Measurements from ENCODE around the gene KRT2.
"Not testable (repeated sequence)": the region's sequence is repeated elsewhere in the genome, so short reads cannot be mapped to it uniquely, and the experiment has no call there.

The KRT2 gene

DNA sequence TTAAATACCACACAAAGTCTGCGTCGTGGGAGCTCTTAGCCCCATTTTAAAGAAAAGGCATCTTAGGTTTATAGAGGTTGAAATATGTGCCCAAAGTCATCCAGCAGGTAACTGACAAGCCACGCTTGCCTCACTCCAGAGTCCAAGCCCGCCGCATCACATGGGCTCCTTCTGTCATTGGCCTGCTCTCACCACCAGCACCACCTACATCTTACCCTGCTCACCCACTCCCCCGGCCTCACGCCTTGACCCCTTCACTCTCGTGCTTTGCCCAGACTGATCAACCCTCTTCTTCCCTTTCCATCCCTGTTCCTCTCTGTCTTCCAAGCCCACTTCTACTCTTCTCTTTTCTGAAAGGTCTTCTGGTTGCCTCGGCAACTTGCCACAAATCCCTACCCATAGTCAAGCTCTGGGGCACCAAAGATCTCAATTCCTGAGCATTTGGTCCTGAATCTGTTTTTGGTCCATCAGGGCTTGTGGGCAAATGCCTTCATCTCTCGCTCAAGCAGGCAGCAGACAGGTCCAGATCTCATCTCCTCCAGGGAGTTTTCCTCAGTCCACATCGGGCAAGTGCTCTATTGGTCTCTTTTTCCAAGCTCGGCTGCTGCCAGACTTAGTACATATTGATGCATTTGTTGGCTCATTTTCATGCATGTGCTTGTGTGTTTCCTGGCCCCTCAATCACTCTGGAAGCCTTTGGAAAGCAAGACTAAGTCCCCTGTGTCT lies 31.7 kb upstream of the KRT2 start:
- no peak for FAIRE-seq

DNA sequence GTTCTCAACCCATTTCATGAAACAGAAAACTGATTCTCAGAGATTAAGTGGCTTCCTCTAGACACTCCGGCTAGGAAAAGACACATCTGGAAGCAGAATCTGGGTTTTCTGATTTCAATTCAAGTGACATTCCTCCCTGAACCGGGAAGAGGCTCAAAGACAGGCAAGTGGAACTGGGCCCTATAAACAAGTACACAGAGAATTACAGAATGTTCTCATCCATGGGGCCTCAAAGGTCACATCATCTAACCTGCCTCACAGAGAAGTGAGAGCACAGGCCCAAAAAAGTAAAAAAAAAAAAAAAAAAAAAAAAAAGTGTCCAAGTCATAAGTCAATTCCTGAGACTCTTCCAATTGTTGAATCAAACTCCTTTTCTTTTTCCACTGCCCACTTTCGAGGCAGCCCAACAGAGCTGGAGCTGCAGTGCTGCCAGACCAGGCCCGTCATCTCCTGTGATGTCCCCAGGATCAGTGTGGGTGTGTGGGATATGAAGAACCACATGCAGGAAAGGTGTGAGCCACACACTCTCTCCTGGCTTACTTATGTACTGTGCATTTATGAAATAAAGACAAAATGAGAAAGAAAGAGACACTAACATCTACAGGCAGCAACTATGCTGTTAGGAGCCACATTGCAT lies 31.0 kb upstream of the KRT2 start:
- FAIRE-seq = no peak

DNA sequence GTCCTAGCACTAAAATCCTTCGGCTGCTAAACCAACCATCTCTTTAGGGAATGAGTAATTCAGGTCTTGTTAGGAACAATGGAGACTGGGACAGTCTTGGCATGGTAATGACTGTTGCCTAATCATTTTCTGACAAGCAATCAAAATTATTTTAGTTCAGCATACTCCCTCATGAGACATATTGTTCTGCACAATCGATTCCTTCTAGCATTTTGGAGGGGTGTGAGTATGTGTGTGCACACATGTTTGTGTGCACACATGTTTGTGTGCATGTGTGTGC lies 30.3 kb upstream of the KRT2 start:
- no peak for FAIRE-seq

DNA sequence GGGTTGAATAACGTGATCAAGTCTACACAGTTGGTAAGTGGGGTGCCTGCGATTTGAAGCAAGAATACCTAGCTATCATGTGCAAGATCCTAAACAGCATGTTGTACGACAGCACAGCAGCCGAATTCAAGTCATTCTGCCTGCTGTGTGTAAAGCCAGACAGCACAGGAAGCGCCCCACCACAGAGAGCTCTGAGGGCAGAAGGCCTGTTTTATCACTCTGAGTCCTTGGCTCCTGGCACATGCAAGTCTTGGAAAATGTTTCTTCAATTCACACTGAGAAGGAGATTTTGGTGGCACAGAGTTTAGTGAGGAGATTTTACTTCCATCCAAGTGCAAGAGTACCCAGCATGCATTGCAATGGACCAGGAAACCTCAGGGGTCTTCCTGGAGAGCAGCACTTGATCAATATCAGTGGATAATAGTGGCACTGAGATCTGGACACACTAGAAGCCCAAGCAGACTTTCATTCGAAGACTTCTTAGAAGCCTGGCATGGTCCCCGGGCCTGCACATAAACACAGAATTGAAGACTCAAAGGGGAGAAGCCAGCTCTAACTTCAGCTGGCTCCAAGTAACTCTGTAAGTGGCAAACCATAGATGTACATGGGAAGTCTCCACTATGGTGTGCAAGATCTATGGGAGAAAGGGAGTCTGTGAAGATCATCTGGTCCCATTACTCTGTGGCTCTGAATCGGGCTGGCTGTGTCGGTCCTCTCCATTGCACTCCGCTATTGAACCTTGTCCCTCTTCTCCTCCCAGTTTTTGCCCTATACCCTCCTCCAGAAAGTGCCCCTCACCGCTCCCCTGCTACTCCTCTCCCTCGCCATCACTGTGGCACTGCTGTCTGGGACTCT lies 29.7 kb upstream of the KRT2 start:
- FAIRE-seq = no peak

DNA sequence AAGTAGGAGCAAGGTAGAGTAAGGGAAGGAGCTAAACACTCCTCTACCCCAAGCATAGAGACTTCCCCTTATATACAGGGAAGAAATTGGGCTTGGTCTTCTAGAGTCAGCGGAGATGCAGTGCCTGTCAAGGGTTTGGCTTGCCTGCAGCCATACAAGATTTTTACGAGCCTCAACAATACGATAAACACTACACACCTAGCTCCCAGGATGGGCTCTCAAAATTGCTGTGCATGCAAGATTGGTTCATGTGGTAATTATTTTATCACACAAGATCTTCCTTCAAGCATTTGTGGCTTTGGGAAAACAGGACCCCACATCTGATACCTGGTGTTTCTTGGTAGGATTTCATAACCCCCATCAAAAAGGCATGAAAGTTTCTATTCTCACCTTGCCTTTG lies 28.4 kb upstream of the KRT2 start, which contains the start of gene KRT1:
KRT1 (minus strand) TSS at position 45 of the 400 bp plus-strand sequence. CDS start 59 bp downstream, outside the sequence.
- no peak for FAIRE-seq

DNA sequence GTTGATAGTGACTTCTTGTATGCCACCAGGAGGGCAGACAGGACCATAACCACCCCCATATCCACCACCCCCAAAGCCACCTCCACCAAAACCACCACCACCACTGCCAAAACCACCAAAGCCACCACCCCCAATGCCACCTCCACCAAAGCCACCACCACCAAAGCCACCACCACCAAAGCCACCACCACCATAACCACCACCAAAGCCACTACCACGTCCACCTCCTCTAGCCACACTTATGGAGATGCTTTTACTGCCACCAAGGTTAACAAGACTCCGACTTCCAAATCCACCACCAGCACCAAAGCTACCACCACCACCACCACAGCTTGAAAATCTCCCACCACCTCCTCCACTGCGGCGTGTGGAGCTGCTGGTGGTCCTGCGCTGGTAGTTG lies 27.9 kb upstream of the KRT2 start:
- FAIRE-seq = no peak

DNA sequence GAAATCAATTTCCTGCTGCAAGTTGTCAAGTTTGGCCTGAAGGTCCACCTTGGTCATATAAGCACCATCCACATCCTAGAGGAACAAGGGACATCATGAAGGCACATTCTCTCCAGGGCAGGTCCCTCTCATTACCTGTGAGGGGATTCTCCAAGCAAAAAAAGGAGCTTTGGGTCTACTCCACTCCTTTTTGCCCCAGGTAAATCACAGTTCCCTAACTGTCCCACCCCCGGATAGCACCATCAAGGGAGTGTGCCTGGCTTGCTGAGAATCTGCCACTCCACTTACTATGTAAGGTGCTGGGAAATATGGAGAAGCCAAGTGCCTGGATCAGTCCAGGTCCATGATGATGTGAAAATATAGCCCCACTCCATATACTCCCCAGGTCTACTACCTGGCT lies 25.7 kb upstream of the KRT2 start:
- no peak for FAIRE-seq

DNA sequence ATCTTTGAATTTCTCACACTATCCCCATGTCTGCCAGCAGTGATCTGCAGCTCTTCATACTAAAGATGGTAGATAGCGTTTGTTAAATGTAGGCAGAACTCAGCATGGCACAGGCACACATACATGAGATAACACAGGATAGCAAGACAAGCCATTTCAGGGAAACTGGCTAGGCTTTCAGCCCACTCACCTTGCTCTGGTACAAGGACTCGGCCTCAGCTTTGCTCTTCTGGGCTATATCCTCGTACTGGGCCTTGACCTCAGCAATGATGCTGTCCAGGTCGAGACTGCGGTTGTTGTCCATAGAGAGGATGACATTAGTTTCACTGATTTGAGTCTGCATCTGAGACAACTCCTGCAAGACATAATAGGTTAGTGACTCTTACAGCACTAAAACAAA lies 25.1 kb upstream of the KRT2 start:
- FAIRE-seq = no peak

DNA sequence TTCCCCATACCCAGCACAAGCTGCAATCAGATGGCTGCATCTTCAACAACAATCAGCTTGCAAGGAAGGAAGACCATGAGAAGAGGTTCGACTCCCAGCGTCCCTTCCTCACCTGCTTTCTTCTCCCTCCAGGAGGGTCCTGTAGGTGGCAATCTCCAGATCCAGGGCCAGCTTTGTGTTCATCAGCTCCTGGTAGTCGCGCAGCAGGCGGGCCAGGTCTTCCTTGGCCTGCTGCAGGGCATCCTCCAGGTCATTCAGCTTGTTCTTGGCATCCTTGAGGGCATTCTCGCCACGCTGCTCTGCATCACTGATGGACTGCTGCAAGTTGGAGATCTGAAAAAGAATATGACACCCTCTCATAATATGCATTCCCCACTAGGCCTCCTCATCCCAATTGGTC lies 24.2 kb upstream of the KRT2 start:
- no peak for FAIRE-seq

DNA sequence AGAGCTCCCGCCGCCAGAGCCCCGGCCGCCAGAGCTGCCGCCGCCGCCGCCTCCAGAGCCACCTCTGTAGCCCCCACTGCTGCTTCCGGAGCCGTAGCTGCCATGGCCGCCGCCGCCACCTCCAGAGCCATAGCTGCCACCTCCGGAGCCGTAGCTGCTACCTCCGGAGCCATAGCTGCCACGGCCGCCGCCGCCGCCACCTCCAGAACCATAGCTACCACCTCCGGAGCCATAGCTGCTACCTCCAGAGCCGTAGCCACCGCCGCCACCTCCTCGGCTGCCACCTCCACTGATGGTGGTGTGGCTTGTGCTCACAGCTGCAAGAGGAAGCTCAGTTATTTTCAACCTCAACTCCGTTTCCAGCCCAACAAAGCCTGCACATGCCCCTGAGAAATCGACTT lies 23.3 kb upstream of the KRT2 start:
- FAIRE-seq = no peak

DNA sequence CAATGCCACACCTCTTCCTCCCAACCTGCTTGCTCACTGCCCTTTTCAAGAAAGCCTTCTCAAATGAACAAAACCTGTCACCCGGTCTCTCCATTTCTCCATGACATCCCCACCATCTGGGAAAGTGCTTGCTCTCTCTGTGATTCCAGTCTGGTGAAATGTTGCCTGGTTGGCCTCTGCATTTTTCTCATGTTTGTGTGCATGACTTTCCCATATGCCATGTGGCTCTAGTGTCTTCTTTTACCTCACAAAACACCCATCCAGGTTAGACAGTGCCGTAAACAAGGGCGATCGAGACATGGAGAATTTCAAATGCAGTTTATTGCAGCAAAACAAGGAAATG lies 22.4 kb upstream of the KRT2 start:
- no peak for FAIRE-seq

DNA sequence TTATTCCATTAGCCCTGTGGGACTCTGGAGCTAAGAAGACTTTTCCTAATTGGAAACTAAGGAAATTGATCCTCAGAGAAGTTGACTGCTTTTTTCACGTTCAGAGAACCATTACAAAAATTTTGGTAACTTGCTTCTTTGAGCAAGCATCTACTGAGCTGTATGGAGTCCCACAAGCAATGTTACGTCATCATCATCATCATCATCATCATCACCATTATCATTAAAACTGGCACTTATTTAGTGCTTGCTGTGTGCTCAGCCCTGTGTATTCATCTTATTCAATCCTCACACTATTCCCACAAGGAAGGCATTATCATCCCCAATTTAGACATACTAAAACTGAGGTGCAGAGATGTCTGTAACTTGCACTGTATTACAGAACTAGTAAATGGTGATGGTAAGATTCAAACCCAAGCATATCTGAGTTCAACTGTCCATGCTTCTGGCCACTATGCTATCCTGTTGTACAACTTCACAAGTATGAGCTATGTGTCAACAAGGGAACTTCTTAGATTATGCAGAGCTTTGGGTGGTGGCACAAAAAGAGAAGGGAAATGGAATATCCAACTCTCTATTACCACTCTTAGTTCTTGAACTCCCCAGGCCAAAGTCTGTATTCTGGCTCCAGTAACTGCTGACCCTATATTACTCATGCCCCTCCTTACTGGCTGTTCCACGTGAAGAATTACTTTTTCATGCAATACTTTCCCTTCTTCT lies 21.9 kb upstream of the KRT2 start:
- FAIRE-seq = no peak

DNA sequence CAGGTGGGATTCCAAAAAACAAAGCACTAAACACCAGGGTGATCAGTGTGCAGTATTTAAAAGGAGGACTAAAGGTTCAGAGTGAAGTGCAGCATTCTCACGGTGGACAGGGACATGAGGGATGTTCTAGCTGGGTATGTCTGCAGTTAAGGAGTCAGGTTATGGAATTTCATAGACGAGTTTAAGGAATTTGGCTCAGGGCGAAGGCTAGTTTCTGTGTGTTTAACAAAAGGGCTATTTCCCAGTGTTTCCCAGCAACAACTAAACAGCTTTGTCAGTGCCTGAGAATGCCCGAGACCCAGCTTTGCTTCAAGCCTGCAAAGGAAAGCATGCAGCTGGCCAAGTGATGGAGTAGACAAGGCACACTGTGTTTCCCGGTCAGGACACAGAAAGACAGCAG lies 21.2 kb upstream of the KRT2 start:
- no peak for FAIRE-seq

DNA sequence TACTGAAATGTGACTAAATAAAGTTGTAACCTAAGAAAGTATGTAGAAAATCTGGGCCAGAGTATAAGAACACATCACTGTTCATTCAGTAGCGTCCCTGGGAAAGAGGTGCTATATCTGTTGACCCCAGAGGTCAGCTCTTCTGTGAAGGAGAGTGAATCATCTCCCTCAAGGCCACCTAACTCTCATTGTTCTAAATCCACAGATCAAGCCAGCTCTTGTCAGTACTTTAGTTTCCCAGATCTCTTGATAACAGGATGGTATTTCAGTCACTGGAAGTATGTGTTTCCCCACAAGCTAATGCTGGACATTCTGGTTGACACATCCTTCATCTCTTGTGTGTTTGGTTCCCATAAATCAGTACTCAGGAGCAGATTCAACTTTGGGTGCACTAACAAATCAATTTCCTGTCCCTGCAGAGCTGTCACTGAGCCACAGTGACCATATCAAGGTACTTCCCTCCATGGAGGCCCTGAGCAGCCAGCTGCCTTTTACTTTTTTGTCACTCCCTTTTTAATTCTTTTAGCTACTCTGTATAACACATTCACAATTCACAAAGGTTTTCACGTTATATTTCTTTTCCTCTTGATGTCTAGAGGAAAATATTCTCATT lies 20.4 kb upstream of the KRT2 start:
- FAIRE-seq = no peak

DNA sequence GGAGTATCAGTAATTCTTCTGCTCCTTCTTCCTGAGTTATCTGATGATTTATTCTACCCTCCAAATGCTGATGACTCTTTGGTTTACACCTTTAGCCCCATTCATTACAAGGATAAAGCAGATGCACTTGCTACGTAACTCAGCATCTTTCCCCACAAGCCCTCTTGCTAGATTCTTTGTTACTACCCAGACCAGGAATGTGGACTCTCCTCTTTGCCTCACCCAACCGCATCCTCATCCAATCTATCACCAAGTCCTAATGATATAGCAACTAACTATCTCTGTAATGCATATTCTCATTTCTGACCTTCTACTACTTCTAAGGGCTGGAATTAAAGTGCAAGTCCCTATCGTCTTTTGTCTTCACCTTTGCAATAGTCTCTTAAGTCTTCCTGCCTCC lies 18.9 kb upstream of the KRT2 start:
- no peak for FAIRE-seq

DNA sequence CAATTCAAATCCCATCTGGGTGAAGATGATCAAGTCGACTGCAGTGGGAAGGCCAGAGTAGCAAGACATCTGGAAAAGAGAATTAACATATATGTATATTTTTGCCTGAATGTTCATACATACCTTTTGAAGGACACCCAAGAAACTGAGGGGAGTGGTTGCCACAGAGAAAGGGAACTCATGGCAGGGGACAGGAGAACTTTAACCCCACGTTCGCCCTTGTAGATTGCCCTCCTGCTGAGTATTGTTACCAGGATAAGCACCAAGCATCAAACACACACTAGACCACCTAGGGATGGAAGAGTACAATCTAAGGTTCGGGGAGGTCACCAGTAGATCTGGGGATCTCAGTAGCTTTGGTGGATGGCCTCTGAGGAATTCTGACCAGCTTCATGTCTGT lies 18.5 kb upstream of the KRT2 start:
- FAIRE-seq = no peak

DNA sequence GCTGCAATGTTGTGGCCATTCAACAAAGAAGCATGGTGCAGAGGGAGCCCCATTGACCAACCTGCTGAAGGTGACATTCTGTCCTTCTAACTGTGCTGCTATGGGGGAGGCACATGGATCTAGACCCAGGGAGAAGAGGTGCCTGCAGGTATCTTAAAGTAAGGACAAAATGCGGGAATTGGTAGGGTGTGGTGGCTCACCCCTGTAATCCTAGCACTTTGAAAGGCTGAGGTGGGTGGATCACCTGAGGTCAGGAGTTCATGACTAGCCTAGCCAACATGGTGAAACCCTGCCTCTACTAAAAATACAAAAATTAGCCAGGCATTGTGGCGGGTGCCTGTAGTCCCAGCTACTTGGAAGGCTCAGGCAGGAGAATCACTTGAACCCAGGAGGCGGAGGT lies 17.9 kb upstream of the KRT2 start:
- FAIRE-seq = not testable (repeated sequence)

DNA sequence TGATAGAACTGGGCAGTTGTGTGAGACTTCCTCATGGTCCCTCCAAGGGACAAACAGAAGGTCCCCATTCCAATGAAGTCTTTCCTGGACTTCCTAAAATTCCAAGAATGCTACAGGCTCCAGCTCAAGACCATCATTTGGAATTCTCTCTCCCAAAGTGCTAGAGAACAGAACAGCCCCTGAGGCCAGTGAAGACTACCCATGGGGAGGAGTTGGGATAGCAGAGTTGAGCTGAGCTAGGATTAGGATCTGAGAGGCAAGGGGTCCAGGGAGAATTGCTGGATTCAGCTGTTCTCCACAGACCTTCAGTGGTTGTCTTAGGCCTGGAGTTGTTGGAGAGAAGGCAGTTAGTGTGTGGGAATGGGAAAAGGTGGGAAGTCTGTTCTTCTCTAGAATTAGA lies 17.4 kb upstream of the KRT2 start:
- no peak for FAIRE-seq

DNA sequence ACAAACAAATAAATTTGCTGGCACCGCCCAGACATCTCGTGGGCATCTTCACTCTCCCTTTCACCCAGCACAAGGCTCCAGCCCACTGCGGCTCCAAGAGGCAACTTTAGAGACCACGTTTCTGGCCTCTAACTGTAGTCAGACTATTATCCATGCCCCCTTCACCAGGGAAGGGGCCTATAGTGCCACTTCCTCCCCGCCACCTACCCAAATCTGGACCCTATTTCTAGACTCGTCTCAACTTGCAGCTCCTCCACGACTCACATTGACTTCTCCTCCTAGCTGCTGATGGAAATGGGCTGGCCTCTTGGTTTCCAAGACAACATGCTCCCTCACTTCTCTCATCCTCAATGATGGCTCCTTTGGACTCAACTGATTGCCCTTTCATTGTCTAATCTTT lies 15.9 kb upstream of the KRT2 start:
- no peak for FAIRE-seq

DNA sequence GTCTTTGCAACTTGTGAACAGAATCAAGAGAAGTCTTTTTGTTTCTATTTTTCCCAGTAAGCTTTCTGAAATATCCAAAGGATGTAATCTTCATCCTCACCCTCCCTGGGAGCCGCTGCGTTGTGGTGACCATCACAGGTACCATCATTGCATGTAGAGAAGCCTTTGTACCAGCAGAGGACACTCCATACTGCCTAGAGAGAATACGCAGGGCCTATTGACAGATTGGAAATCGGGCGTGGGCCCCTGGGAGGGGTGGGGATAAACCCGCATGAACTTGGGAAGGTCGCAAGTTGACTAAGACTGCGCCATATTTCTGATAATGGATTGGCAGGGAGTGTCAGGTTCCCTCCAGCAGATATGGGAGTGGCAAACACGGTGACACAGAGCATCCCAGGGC lies 15.5 kb upstream of the KRT2 start:
- FAIRE-seq = no peak

DNA sequence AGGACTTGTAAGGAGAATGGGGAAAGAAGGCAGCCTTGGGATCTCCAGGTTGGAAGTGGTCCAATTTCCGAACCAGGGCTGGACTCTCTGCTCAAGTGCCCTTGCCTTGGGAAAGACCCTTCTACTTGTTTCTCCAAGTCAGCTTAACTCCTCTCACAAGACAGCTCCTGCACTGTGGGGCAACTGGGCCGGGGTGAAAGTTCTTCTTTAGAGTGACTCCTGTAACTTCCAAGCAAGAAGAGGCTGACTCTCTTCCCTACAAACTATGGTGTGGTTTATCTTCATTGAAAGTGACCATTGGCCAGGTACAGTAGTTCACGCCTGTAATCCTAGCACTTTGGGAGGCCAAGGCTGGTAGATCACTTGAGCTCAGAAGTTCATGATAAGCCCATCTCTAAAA lies 14.5 kb upstream of the KRT2 start:
- no peak for FAIRE-seq

DNA sequence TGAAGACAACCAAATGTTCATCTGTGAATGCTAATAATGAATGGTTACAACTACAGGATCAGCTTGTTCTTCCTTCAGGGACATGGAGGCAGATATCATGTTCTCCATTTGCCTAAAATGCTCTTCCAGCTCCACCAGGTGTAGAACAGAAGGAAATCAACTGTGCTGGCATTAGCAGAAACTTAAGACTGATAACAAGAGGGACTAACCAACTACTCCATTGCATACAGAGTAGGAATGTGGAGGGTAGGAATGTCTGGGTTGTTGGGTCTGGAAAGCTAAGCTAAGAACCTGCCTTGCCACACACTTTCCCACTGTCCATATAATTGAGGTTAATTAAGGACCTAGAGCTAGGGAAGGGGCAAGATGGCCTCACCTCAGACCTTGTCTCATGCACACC lies 11.4 kb upstream of the KRT2 start:
- FAIRE-seq = no peak

DNA sequence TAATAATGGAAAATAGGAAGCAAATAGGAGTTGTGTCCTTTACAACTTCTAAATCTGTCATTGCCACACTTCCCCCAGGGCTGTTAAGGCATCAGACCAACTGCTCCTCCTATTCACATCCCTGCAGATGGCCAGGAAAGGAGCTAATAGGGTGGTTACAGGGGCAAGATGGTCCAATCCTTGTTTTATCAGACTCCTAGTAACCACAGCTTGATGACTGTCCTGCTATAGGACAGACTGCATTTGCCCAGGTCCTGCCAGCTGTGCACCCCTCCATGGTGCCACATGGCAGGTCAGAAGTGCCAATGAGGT lies 10.9 kb upstream of the KRT2 start:
- no peak for FAIRE-seq

Data from TTC549 (cell line).